HCEC 1CT (cell line): ENCODE measurements around the gene MET.
A peak's percentile ranks its signal among the peaks of the same experiment; 100 is the strongest.
"Not testable (repeated sequence)": the region's sequence is repeated elsewhere in the genome, so short reads cannot be mapped to it uniquely, and the experiment has no call there.

ENCODE experiments used
- DNase-seq: peaks from one replicate; pipeline ENCODE4 v3.0.0-alpha.2; 2017

MET gene

DNA sequence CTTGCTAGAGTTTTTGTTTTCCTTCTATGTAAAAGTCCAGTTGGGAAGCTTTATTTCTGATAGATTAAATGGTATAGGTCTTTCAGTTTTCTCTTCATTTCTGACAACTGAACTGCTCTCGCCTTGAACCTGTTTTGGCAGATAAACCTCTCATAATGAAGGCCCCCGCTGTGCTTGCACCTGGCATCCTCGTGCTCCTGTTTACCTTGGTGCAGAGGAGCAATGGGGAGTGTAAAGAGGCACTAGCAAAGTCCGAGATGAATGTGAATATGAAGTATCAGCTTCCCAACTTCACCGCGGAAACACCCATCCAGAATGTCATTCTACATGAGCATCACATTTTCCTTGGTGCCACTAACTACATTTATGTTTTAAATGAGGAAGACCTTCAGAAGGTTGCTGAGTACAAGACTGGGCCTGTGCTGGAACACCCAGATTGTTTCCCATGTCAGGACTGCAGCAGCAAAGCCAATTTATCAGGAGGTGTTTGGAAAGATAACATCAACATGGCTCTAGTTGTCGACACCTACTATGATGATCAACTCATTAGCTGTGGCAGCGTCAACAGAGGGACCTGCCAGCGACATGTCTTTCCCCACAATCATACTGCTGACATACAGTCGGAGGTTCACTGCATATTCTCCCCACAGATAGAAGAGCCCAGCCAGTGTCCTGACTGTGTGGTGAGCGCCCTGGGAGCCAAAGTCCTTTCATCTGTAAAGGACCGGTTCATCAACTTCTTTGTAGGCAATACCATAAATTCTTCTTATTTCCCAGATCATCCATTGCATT is 27.1 kb downstream of the MET start:
- no peak for DNase-seq

DNA sequence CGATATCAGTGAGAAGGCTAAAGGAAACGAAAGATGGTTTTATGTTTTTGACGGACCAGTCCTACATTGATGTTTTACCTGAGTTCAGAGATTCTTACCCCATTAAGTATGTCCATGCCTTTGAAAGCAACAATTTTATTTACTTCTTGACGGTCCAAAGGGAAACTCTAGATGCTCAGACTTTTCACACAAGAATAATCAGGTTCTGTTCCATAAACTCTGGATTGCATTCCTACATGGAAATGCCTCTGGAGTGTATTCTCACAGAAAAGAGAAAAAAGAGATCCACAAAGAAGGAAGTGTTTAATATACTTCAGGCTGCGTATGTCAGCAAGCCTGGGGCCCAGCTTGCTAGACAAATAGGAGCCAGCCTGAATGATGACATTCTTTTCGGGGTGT is 27.7 kb downstream of the MET start:
- DNase-seq, result no peak

DNA sequence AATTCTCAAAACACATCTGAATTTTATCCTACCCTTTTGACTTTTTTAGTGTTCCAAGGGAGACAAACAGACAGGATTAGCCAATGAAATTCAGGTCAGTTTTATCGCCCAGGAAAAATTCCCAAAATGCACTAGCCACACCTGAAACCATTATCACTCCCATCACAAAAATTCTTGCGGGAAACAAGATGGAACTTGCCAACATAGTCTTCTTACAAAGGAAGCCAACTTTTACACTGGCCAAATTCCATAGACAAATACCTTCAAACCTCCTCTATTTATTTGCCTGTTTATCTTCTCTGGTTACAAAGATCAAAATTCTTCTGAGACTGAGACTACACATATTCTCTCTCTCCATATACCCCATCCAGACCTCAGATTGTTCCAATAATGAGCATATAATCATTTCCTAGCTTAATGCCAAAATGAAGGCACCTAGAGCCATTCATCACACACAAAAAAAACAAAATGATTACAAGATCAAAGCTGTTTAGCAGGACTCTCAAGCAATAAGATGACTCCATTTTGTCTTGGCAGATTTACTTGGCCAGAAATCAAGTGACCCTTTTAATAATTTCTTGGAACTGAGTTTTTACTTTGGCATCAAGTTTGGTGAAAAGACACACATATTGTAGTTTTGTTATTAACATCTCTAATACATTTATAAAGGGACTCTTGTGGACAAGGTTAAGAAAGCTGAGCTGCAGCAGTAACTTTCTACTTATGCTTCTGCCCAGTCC is 30.2 kb downstream of the MET start:
- DNase-seq, result no peak

DNA sequence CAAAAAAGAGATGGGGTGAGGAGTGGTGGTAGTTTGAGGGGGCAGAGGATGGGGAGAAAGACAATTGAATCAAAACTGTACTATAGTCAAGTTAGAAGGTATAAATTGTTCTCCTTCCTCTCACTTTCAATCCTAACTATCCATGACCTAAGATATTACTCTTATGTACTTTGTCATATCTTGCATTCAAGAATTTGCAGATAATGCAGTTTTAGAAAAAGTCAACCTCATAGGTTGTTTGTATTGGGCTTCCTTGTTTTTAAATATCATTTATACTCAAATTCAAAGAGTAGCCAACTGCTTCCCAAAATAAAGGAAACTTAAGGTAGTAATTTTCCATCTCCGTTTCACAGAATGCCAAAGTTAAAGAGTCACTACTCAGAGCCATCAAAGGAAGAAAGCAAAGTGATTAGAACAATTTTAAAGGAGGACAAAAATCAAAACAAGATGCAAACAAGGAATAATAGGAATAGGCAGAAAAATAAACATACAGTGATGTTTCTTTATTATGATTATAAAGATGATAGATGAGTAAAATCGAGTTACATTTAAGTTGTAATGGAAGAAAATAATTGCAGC is 32.7 kb downstream of the MET start:
- DNase-seq, result no peak

DNA sequence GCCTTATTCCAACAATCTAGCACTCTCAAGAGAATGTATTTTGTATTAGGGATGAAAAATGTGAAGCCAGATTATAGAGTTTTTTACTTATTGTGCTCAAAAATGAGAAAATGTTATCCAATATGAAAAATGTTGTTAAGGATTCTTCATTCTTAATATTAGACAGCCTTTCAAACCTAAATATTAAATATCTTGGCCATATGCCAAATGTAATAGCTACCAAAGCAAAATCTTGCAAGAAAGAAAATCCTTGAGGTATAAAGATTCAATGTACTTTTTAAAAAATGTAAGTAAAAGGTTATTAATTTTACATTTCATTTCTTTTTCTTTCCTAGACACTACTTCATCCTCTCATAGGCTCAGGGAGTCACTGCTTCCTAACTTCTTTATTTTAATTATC is 33.4 kb downstream of the MET start:
- no peak for DNase-seq

DNA sequence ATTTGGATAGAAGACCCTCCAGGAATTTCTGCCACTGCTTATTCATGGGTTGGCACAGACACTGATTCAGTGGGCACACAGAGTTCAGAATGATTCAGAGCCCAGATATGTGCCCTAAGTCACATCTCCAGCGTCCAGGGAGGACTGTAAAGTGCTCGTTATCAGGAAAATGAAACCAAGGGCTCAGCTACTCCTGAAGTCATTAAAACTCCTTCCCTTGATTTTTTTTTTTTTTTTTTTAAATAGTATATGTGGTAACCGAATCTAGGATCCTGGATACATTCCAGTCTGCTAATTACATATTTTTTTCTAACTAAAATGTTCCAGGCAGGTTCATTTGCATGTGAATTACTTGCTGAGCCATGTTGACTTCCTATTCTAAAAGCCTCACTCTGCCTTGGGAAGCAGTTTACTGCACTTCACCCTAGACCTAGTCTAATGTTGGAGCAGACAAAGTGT is 34.7 kb downstream of the MET start:
- peak; percentile 65 for DNase-seq

DNA sequence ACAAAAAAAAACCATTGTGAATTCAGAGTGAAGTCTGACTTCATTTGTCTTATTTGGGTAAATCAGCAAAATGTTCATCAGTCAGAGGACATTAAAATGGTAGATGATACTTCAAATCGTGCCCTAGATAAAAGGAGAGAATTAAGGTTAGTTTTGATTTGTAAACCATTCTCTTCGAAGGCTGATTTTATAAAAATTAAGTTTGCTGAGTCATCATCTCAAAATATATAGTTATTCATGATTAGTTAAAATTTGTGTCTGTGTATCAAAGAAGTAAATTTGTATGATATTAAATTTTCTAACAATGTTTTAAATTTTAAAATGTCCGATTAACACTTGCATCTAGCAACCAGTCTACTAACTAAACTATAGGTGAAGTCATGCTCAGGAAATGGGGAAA is 35.3 kb downstream of the MET start:
- DNase-seq, result no peak

DNA sequence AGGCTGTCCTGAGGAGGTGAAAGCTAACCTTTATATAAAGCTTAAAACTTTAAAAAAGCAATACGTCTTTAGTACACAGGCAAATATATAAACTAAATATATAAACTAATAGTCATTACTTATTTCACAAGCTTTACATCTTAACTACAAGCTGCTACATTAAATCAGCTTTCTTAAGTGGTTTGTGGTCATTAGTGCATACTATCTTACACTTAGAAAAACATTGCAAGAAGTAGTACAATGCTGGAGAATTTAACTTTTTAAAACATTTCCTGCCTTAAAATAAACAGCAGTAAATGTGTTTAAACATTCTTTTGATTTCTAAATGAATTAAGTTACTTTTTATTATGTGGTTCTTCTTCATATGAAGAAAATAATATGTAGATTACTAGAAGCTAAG is 36.3 kb downstream of the MET start:
- peak; percentile 46 for DNase-seq

DNA sequence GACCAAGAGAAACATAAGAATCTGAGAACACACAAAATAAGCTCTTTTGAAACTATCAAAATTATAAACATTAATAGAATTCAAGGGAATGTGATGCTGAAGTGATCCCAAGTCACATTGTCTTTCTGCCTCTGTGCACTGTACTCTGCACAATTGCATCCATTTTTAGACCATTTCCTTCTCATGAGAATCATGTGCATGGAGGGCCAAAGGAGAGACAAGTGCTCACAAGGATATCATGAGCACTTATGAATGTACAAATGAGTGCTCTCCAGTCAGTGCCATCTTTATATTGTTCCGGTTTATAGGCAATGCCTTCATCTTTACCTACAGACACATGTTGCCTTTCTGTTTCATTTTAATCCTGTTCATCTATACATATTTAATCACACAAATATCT is 36.9 kb downstream of the MET start:
- DNase-seq, result no peak

DNA sequence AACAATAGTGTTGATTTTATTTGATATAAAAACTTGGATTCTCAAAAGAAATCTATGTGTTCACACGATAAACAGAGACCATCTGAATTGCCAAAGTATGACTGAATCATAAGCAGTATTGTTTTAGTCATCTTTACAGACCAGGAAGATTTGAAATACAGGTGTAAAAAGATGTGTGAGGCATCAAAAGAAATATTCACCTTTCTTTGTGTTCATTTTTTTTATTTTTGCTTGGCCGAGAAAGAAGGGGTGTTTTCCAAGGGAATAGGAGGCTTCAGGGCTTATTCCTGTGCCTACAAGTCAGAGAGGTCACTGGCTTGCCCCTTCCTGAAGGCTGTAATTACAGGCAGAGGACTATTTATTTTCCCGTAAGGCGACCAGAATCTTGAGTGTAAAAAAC is 37.3 kb downstream of the MET start:
- DNase-seq, result no peak

DNA sequence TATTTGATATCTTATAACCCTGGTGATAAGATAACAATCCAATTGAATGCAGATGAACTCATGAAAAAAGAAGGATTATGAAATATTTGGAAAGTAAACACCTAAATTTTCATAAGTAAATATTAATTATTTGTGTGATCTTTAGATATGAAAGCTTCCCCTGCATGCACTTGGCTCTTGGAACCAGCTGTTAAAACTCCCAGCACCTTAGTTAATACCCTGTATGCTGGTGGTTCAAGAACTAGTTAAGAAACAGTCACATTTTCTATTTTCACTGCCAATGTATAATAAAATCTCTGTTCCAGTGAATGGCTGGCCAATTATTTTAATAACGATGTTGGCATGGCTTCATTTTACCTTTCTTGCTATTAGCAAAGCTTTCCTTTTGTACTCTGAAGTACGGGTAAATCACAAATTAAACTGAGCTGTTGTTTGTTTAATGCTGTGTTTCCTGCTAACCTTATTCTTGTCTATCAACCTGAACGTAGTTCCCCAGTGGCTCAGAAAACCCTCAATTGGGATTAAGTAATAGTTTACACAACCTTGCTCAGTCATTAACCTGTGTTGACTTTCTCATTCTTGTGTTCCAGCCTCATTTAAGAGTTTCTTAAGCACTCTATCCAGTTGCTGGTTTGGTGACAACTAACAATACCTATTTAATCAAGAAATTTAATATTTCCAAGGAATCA is 38.9 kb downstream of the MET start:
- DNase-seq, result no peak

DNA sequence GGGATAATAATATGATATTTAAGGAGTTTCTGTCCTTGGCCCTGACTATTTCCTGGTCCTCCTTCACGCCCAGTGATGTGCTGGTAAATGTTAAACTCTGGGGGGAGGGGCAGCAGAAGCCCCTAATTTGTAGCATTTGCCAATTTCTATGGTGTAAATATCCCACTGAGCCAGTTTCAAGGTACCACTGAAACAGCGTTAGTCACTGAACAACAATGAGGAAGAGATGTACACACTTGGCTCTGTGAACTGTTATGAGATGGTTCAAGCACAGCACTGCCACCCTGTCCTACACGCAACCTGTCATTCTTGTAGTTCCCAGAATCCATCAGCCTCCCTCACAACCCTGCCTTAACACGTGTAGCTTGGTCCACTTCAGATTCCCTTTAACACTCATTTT is 39.8 kb downstream of the MET start:
- DNase-seq, result no peak

DNA sequence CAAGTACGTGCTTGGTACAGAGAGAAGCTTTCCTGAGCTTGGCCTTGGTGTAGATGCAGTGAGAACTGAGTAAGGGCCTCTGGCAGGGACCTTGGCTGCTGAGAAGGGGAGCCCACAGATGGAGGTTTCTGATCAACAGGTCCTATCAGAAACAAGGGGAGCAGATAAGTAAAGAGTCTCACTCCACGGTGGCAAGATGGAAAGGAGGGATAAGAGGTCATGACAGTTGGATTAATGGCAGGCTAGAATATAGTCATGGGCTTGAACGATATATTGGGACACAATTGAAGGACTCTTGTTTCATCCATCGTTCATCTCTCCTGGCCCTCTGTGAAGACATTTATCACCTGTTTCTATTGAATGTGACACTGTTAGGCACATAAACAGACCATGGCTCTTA is 41.5 kb downstream of the MET start:
- DNase-seq, result no peak

DNA sequence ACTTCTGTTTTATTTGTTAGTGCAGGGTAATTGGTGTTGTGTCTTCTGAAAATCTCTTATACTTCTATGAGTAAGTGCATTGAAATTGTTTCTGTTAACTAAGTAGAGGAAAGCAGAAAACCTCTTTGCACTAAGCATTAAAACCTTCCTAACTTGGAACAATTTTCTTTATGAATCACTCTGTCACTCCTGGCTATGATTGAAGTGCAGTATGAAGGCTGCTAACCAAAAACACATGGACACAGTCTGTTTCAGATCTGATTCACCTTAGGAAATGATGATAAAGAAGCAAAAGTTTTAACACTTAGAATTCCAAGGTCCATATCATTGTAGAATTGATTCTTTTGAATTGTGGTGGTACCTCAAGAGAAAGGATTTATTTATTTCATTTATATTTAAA is 41.9 kb downstream of the MET start:
- DNase-seq, result peak; percentile 88

DNA sequence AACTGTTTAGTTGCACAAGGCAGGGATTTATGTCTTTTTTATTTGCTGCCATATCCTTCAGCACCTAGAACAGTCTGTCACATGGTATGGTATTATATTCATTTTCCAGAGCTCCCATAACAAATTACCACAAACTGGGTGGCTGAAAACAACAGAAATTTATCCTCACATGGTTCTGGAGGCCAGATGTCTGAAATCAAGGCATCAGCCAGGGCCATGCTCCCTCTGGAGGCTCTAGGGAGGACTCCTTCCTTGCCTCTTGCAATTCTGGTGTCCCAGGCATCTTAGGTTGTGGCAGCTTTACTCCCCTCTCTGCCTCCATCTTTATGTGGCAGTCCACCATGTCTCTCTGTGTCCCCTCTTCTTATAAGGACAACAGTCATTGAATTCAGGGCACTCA is 43.1 kb downstream of the MET start:
- DNase-seq, result peak; percentile 61

DNA sequence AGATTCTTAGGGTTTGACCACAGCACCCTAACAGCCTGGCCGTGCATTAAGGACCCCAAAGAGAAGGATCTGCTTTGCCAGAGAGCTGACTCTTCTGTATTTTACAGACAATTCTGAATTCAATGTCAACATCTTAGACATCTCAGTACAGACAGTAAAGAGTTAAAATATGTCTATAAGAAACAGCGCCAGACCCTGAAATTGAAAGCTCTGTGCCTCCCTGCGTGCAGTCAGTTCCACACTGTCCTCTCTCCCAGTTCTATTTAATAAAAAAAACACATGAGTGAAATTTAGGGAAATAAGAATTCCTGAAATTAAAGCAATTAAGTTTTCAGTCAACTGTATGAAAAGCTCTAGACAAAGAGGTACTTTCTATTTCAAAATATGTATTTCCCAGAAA is 45.1 kb downstream of the MET start:
- DNase-seq, result no peak

DNA sequence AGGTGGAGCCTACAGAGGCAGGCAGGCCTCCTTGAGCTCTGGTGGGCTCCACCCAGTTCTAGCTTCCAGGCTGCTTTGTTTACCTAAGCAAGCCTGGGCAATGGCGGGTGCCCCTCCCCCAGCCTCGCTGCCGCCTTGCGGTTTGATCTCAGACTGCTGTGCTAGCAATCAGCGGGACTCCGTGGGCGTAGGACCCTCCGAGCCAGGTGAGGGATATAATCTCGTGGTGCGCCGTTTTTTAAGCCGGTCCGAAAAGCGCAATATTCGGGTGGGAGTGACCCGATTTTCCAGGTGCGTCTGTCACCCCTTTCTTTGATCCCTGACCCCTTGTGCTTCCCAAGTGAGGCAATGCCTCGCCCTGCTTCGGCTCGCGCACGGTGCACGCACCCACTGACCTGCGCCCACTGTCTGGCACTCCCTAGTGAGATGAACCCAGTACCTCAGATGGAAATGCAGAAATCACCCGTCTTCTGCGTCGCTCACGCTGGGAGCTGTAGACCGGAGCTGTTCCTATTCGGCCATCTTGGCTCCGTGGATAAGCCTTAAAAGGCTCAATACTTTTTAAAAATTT is 52.0 kb downstream of the MET start:
- not testable (repeated sequence) for DNase-seq

DNA sequence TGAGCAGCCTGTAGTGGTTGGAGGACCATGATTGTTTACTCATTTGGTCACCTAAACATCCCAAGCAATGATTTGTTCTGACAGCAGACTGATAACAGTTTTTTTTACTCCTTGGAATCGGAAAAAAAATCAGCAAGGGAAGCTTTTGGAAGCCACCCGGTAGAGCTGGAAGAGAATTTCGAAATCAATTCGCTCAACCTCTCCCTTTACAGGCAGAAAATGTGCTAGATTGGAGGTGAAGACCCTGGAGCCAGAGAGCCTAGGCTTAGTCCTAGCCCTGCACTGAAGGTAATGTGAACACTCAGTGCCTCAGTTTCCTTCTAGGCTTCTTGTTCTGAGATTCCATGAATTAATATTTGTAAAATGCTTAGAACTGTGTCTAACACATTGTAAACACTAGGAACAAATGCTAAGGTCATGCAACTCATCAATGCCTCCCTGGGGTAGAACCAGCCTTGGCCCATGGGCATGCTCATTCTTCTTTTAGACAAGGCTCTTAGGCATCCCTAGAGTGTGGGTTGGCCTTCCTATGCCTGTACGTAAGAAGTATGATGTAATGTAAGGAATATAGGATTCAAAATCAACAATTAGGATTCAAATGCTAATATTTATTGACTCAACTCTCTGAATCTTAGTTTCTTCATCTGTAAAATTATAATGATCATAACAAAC is 52.7 kb downstream of the MET start:
- DNase-seq, result no peak

DNA sequence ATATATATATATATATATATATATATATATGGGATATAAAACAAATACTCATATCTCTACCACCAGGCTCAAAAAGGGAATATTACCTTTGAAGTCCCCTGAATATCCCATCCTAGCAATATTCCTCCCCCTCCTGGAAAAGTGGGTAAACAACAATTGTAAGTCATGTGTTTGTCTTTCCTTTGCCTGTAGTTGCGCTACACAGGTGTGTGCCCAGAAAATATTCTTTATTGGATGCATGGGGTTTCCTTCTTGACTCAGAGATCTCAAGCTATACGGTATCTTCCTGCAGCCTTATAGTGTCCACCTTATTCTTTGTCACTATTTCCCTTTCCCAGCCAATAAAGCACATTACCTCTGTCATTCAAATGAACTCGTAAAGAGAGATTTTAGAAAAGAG is 54.2 kb downstream of the MET start:
- DNase-seq, result no peak

DNA sequence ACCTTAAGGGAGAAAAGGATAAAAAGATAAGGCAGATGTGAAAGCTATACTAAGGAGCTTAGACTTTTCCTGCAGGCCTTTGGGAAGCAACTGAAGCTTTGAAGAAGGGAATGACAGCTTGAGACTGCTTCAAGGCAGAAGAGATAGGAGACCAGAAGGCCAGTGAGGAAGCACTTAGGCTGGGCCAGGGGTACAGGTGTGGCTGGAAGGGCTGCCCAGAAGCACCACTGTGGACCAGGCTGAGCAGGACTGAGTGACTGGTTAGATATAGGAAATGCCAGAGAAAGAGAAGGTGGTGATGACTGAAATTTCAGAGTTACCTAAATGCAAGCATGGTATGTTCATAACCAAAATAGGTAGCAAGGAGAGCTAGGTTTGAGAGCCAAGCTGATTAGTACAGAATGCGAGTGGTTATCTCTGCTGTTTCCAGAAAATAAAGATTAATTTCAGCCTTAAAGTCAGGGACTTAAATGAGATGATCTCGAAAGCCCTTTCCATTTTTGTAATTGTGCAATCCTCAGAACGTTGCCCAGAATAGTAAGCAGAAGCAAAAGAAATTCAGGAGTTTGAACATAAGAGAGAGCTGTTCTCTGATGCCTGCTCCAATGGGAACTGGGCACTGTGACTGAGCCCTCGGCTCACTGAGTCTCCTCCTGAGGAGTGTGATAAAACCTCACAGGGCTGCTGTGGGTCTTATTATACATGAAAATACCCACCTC is 54.9 kb downstream of the MET start:
- DNase-seq, result no peak

DNA sequence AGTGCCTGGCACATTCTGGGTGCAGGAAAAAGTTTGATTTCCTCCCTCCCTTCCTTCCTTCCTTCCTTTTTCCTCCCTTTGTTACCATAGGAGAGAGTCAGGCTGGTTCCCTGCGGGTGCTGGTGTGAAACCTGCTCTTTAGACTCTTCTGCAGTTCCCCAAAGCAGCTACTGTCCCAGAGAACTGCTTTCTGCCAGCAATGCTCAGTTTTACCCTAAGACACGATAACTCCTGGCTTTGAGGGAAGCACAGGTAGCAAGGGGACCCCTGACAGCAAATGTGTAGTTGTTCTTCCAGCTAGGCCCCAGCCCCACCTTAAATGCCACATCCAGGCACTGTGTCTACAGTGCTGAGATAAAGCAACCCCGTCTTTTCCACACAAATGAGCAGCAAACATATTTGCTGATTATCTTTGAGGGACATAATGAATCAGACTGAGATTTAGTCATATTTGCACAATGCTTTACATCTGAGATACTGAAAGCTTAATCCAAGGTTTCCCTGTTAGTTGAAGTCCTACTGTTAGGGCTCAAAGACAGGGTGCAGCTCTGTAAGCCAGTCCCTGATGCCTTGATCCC is 55.5 kb downstream of the MET start:
- no peak for DNase-seq

DNA sequence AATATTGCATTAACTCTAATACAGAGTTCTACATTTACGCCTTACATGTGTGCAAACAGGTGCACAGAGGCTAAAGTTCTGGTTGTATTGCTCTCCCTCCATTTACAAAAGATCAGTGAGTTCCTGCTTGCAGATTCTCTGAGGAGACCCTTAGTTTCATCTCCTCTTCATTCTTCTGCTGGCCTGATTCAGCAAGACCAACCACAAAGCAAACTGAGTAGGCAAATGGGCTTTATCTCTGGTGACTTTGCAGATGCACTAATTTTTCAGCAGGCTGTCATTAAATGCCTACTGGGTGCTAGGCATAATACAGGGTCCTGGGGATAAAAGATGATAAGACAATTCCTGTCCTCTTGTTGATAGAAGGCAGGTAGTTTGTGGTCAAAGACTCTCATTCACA is 56.4 kb downstream of the MET start:
- DNase-seq, result no peak
